K562 (cell line): Measurements from ENCODE around the gene MTREX. TPM values are rescaled to one million over a fixed set of nuclear protein-coding genes. Genes with fewer than 3 reads are reported as not detected.
A peak's percentile ranks its signal among the peaks of the same experiment; 100 is the strongest.

Source experiments
- ATAC-seq: fragments of 200-7000 bp; cut with Tn5 transposase; 3 replicates; pipeline ENCODE4 v1.9.1; 2020; ENCODE audit warnings: moderate library complexity
- BruUV-seq: library from RNA; stranded (reverse); fragments of 400-500 nt; replicated peaks from 2 replicates; lab custom pipeline; 2021; lab: Mats Ljungman, UMichigan
- CTCF ChIA-PET: fragments of 300-600 bp; formaldehyde crosslinking; extraction: SDS; loops from one replicate; lab custom pipeline; 2021; ENCODE audit warnings: low intra/inter-chr PET ratio; lab: Yijun Ruan, JAX
- POLR2A ChIA-PET: fragments of 300-600, 350-650 bp; sonication (Branson Sonifier 250); formaldehyde crosslinking; extraction: SDS; loops from one replicate; lab custom pipeline; 2021; ENCODE audit warnings: antibody characterized with exemption, inconsistent platforms; lab: Yijun Ruan, JAX
- DNase-seq, 4 experiments: peaks; one replicate each; pipeline versions ENCODE4 v3.0.0 to v3.0.0-alpha.2; 2011 to 2018; ENCODE audit warnings: low spot score in 3 of 4, mixed read lengths in 3 of 4; ENCODE audit errors: extremely low read depth in 1 of 4
- FAIRE-seq: peaks from 2 replicates; lab custom pipeline; 2011; peaks lifted over from hg19 to GRCh38; lab: Jason Lieb, UNC
- H2AFZ ChIP-seq: 2 replicates; pipeline ENCODE4 v1.6.0; 2011; ENCODE audit warnings: low read depth, low read length, control low read depth, inconsistent platforms
- H3K27ac ChIP-seq: fragments of 200-600 bp; 3 replicates; pipeline ENCODE4 v1.8.0; 2011; ENCODE audit warnings: low read depth, mild to moderate bottlenecking, control low read depth, inconsistent platforms, low read length, moderate library complexity, mixed read lengths; ENCODE audit errors: extremely low read depth
- H3K27me3 ChIP-seq, 2 experiments: fragments of 300-600 bp in 1 of 2; 2 replicates in 1 of 2; 3 replicates in 1 of 2; pipeline versions ENCODE4 v1.6.0 to v1.8.0; 2011; ENCODE audit warnings: inconsistent platforms in 2 of 2, low read length in 2 of 2, mild to moderate bottlenecking in 1 of 2, mixed read lengths in 1 of 2, moderate library complexity in 1 of 2; ENCODE audit not compliant: control insufficient read depth in 2 of 2, insufficient read depth in 2 of 2
- H3K36me3 ChIP-seq: fragments of 300-600 bp; 3 replicates; pipeline ENCODE4 v1.8.0; 2011; ENCODE audit warnings: mild to moderate bottlenecking, low read length, inconsistent platforms; ENCODE audit not compliant: control insufficient read depth, insufficient read depth
- H3K4me1 ChIP-seq, 2 experiments: fragments of 200-600 bp in 1 of 2; replicated peaks in 1 of 2; 2 replicates in 1 of 2; 3 replicates in 1 of 2; pipeline versions ENCODE4 v1.5.1 to v1.8.0; 2011; ENCODE audit warnings: inconsistent platforms in 2 of 2, low read length in 2 of 2, mild to moderate bottlenecking in 1 of 2, mixed read lengths in 1 of 2, moderate library complexity in 1 of 2; ENCODE audit not compliant: control insufficient read depth in 2 of 2, insufficient read depth in 2 of 2
- H3K4me2 ChIP-seq: 2 replicates; pipeline ENCODE4 v1.6.1; 2011; ENCODE audit warnings: low read length, control low read depth, inconsistent platforms, mixed read lengths; ENCODE audit not compliant: insufficient read depth
- H3K4me3 ChIP-seq: fragments of 200-600 bp; sonication (generic), shearing (Covaris generic); 2 replicates; pipeline ENCODE4 v1.5.1; 2016; ENCODE audit warnings: control low read depth, inconsistent platforms
- H3K79me2 ChIP-seq: fragments of 200-600 bp; 3 replicates; pipeline ENCODE4 v1.8.0; 2011; ENCODE audit warnings: low read length, inconsistent platforms; ENCODE audit not compliant: control insufficient read depth, insufficient read depth
- H3K9ac ChIP-seq, 2 experiments: 2 replicates each; pipeline versions ENCODE4 v1.6.0 to v1.6.1; 2011; ENCODE audit warnings: low read depth in 2 of 2, low read length in 2 of 2, control low read depth in 1 of 2, inconsistent platforms in 1 of 2, mild to moderate bottlenecking in 1 of 2, mixed read lengths in 1 of 2; ENCODE audit not compliant: insufficient read depth in 1 of 2
- H3K9me1 ChIP-seq: one replicate; pipeline ENCODE4 v1.6.0; 2011; ENCODE audit warnings: inconsistent platforms, mild to moderate bottlenecking, low read length, moderate library complexity; ENCODE audit not compliant: control insufficient read depth, insufficient read depth
- H3K9me3 ChIP-seq: replicated peaks from 2 replicates; pipeline ENCODE4 v1.5.1; 2011; ENCODE audit warnings: low read depth, low read length, inconsistent platforms; ENCODE audit not compliant: control insufficient read depth, insufficient read depth
- H4K20me1 ChIP-seq: replicated peaks from 2 replicates; pipeline ENCODE4 v1.6.1; 2011; ENCODE audit warnings: low read length, inconsistent platforms, mixed read lengths; ENCODE audit not compliant: control insufficient read depth, insufficient read depth
- BRCA1 ChIP-seq, 2 experiments: fragments of 450-650 bp in 1 of 2; sonication (generic) in 1 of 2; formaldehyde crosslinking in 1 of 2; IDR thresholded peaks; 2 replicates each; pipeline versions ENCODE4 v1.5.0 to v1.6.1; 2017 to 2020; ENCODE audit warnings: mild to moderate bottlenecking in 1 of 2, missing genetic modification reagents in 1 of 2
- CTCF ChIP-seq, 3 experiments: IDR thresholded peaks in 2 of 3; conservative IDR thresholded peaks in 1 of 3; 2 replicates each; pipeline ENCODE4 v1.5.1; 2011 to 2012; ENCODE audit warnings: low read length in 3 of 3, mild to moderate bottlenecking in 3 of 3, control low read depth in 2 of 3, improper control_type of control experiment in 1 of 3, inconsistent platforms in 1 of 3, low read depth in 1 of 3, mixed read lengths in 1 of 3, moderate library complexity in 1 of 3; ENCODE audit not compliant: insufficient read depth in 2 of 3
- DDX20 ChIP-seq: fragments of 450-650 bp; IDR thresholded peaks from 2 replicates; pipeline ENCODE4 v1.6.1; 2016; ENCODE audit warnings: missing genetic modification characterization, low read depth, mild to moderate bottlenecking, missing compliant biosample characterization, moderate library complexity
- POLR2B ChIP-seq: fragments of 450-650 bp; IDR thresholded peaks from 2 replicates; pipeline ENCODE4 v1.6.1; 2018; ENCODE audit warnings: low read depth; ENCODE audit not compliant: partially characterized antibody
- RBM22 ChIP-seq: fragments of 200-400 bp; formaldehyde crosslinking; IDR thresholded peaks from 2 replicates; pipeline ENCODE4 v1.6.1; 2018; ENCODE audit warnings: low read length, low read depth; ENCODE audit not compliant: poor library complexity, severe bottlenecking
- TARDBP ChIP-seq: fragments of 450-650 bp; IDR thresholded peaks from 2 replicates; pipeline ENCODE4 v1.6.1; 2016
- ZMIZ1 ChIP-seq, 2 experiments: fragments of 150-350 bp in 1 of 2; IDR thresholded peaks; 2 replicates each; pipeline ENCODE4 v1.6.1; 2012 to 2016; ENCODE audit warnings: low read depth in 2 of 2, low read length in 2 of 2, mild to moderate bottlenecking in 1 of 2, moderate library complexity in 1 of 2
- ZNF354B ChIP-seq: fragments of 250-450 bp; sonication (Bioruptor Pico); IDR thresholded peaks from 2 replicates; pipeline ENCODE4 v1.4.0; 2020
- ZNF444 ChIP-seq: fragments of 250-450 bp; sonication (Bioruptor Pico); IDR thresholded peaks from 2 replicates; pipeline ENCODE4 v1.4.0; 2020; ENCODE audit warnings: mild to moderate bottlenecking, moderate library complexity
- ZNF57 ChIP-seq: fragments of 450-650 bp; formaldehyde crosslinking; IDR thresholded peaks from 2 replicates; pipeline ENCODE4 v1.4.0; 2020; ENCODE audit warnings: mild to moderate bottlenecking, moderate library complexity
- ZZZ3 ChIP-seq: fragments of 450-650 bp; IDR thresholded peaks from 2 replicates; pipeline ENCODE4 v1.6.1; 2016; ENCODE audit warnings: antibody characterized with exemption, mild to moderate bottlenecking, moderate library complexity
- WGBS: fragments of 100-300 bp; shearing (Covaris generic); methylation state at CpG from one replicate; pipeline ENCODE4 v1.1.6; 2016; ENCODE audit warnings: low coverage, mixed read lengths; ENCODE audit not compliant: insufficient coverage; ENCODE audit errors: missing lambda C conversion rate; 5-methylcytosine and 5-hydroxymethylcytosine counted together
- in situ Hi-C: fragments of 300-500 bp; cut with MboI; formaldehyde crosslinking; loops from 4 replicates; pipeline ENCODE4 v1.15.0; 2018; ENCODE audit warnings: inconsistent platforms, mixed read lengths
- intact Hi-C: fragments of 100-400 bp; cut with micrococcal nuclease; formaldehyde crosslinking; loops from 2 replicates; pipeline ENCODE4 v1.14.2; 2022
- polyA plus RNA-seq, 8 experiments: library from polyadenylated mRNA; depleted of rRNA in 4 of 8; stranded (reverse) in 5 of 8; unstranded in 3 of 8; fragments of >200 nt; fragmentation: Nextera tagmentation in 2 of 8; fragmentation: Illumina TruSeq in 1 of 8; extraction: Ambion mirVana in 2 of 8; extraction: Trizol in 1 of 8; gene quantifications; 2 replicates each; pipeline versions ENCODE4 v1.2.1 to v1.2.3, GENCODE V29; 2011 to 2014; ENCODE audit warnings: inconsistent platforms in 1 of 8, missing spikeins in 1 of 8
- total RNA-seq, 7 experiments: library from RNA; depleted of rRNA in 6 of 7; stranded (reverse); fragments of >200 nt in 6 of 7; fragmentation: Illumina TruSeq in 2 of 7; extraction: Trizol in 2 of 7; gene quantifications; 2 replicates each; pipeline versions ENCODE4 v1.2.1 to v1.2.3, GENCODE V29; 2011 to 2021; ENCODE audit warnings: low replicate concordance in 1 of 7
- TF ChIP-seq, protein P1 (sequence below), 2 experiments: fragments of 450-650 bp; conservative IDR thresholded peaks; 2 replicates each; pipeline ENCODE4 v1.6.1; 2017; ENCODE audit warnings: mild to moderate bottlenecking in 2 of 2, moderate library complexity in 2 of 2
- TF ChIP-seq, protein P2 (sequence below): fragments of 250-450 bp; sonication (Bioruptor Pico); IDR thresholded peaks from 2 replicates; pipeline ENCODE4 v1.4.0; 2020; ENCODE audit warnings: mild to moderate bottlenecking

MTREX gene
- total and polyA plus RNA-seq, 9 of the 15 experiments (the other 6 are each of a cell fraction or from before 2014, with no cell fraction given) = 52.9 to 193 (median 150) TPM

- CTCF ChIA-PET = interaction anchor here (1.3 kb wide), 1 partner anchor 285 kb away, joined by 8 read pairs; no protein-coding TSS in a partner anchor
- Histone ChIP-seq H3K9me3 (no peaks in the 10 kb centered on the region), H3K27ac (no peak overlapping the region), H4K20me1 (no peaks in the 10 kb centered on the region), H3K36me3 (peaks cover 83% of the 10 kb centered on the region), H2AFZ (no peak overlapping the region), H3K4me3 (no peak overlapping the region), H3K9me1 (no peaks in the 10 kb centered on the region), H3K27me3 (no peaks in the 10 kb centered on the region), H3K9ac (no peak overlapping the region), H3K79me2 (no peaks in the 10 kb centered on the region), H3K4me2 (no peak overlapping the region), H3K4me1 (no peaks in the 10 kb centered on the region)
- FAIRE-seq (peak; percentile 19), ATAC-seq (peak; percentile 72), DNase-seq (peak in 2 of 4 experiments; percentile 18 to 20)
- no TSS peak for BruUV-seq
- POLR2A ChIA-PET = no interaction called here
- intact Hi-C loops (loop anchor here (5.0 kb wide), 1 partner anchor 285 kb away; no protein-coding TSS in a partner anchor), in situ Hi-C loops (no loop called here)
- WGBS = 67% methylated on average over 1 of the region's 1 CpG
- TF ChIP-seq ZMIZ1 (IDR thresholded peaks at IDR 0.05; ENCODE audit: low read depth in 2 of 2, low read length in 2 of 2) (no peak), RBM22 (no peak), ZNF57 (CRISPR knock-in tag) (no peak), ZNF354B (CRISPR knock-in tag) (no peak), BRCA1 (IDR thresholded peaks at IDR 0.05) (no peak), BRCA1 (CRISPR knock-in tag; IDR thresholded peaks at IDR 0.05) (no peak), POLR2B (no peak), DDX20 (tag) (no peak), TARDBP (no peak), CTCF (IDR thresholded peaks at IDR 0.05 in 2 of 3, conservative IDR thresholded peaks at IDR 0.05 in 1 of 3; ENCODE audit: insufficient read depth in 2 of 3, low read depth in 1 of 3, low read length in 3 of 3) (peak in 2 of 3 experiments; percentile 37 to 39; a peak in 4 of 6 replicates), ZZZ3 (no peak), ZNF444 (CRISPR knock-in tag) (no peak)
- TF ChIP-seq, protein P1, sequence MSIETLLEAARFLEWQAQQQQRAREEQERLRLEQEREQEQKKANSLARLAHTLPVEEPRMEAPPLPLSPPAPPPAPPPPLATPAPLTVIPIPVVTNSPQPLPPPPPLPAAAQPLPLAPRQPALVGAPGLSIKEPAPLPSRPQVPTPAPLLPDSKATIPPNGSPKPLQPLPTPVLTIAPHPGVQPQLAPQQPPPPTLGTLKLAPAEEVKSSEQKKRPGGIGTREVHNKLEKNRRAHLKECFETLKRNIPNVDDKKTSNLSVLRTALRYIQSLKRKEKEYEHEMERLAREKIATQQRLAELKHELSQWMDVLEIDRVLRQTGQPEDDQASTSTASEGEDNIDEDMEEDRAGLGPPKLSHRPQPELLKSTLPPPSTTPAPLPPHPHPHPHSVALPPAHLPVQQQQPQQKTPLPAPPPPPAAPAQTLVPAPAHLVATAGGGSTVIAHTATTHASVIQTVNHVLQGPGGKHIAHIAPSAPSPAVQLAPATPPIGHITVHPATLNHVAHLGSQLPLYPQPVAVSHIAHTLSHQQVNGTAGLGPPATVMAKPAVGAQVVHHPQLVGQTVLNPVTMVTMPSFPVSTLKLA (conservative IDR thresholded peaks at IDR 0.05) = no peak
- TF ChIP-seq, protein P2, sequence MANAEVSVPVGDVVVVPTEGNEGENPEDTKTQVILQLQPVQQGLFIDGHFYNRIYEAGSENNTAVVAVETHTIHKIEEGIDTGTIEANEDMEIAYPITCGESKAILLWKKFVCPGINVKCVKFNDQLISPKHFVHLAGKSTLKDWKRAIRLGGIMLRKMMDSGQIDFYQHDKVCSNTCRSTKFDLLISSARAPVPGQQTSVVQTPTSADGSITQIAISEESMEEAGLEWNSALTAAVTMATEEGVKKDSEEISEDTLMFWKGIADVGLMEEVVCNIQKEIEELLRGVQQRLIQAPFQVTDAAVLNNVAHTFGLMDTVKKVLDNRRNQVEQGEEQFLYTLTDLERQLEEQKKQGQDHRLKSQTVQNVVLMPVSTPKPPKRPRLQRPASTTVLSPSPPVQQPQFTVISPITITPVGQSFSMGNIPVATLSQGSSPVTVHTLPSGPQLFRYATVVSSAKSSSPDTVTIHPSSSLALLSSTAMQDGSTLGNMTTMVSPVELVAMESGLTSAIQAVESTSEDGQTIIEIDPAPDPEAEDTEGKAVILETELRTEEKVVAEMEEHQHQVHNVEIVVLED (CRISPR knock-in tag) = no peak
Measured at GRCh38 chr5:55407059-55407684, 99.4 kb downstream of the MTREX start.
